Naive thymus-derived CD8-positive, alpha-beta T cell (primary cell): ENCODE data around the gene GNB1L. TPM values are rescaled to one million over a fixed set of nuclear protein-coding genes. Genes with fewer than 3 reads are reported as not detected.

Experiments
- polyA plus RNA-seq, 3 donors: library from polyadenylated mRNA; unstranded; fragments of 300-500 nt; fragmentation: Illumina TruSeq; gene quantifications; one replicate each; pipeline ENCODE4 v1.2.3, GENCODE V29; 2021
- total RNA-seq, 8 experiments: library from RNA in 2 of 8; stranded (reverse) in 2 of 8; gene quantifications; one replicate each; pipeline ENCODE4 v1.2.3 and lab custom pipeline; 2021 to 2026

Gene GNB1L
- total and polyA plus RNA-seq, 5 experiments from 2014 or later, result 11.0 to 18.7 (median 12.5) TPM

Other genes starting within 250 kb of the GNB1L start
- gene SEPTIN5, start 140.4 kb downstream of the GNB1L start, total RNA-seq, result 1 to 10 TPM in 1 of 2 experiments, under 1 TPM in 1; 0.55 to 1.5 TPM
- gene SEPTIN5, start 140.4 kb downstream of the GNB1L start, polyA plus RNA-seq, result under 1 TPM in 1 of 3 donors, not detected in 2; 0.32 TPM
- under 1 TPM in 1 of 2 experiments, not detected in 1; 0.34 TPM for gene GP1BB, start 131.3 kb downstream of the GNB1L start, total RNA-seq
- gene GP1BB, start 131.3 kb downstream of the GNB1L start, polyA plus RNA-seq, result not detected
- not detected for gene TBX1, start 94.1 kb downstream of the GNB1L start, total RNA-seq
- gene TBX1, start 94.1 kb downstream of the GNB1L start, polyA plus RNA-seq, result not detected
- gene RTL10, start within 50 bp of the GNB1L start, total RNA-seq, result 10 to 100 TPM; 30.9 to 33.0 TPM
- 10 to 100 TPM in 2 of 3 donors, 1 to 10 TPM in 1; 7.0 to 14.3 (median 13.4) TPM for gene RTL10, start within 50 bp of the GNB1L start, polyA plus RNA-seq
- gene COMT, start 86.9 kb upstream of the GNB1L start, total RNA-seq, result 10 to 100 TPM; 40.7 to 43.0 TPM
- gene COMT, start 86.9 kb upstream of the GNB1L start, polyA plus RNA-seq, result 10 to 100 TPM; 92.1 to 97.2 (median 92.6) TPM
- 10 to 100 TPM; 33.4 to 33.8 TPM for gene TXNRD2, start 86.9 kb upstream of the GNB1L start, total RNA-seq
- 10 to 100 TPM in 2 of 3 donors, 1 to 10 TPM in 1; 6.5 to 14.9 (median 10.6) TPM for gene TXNRD2, start 86.9 kb upstream of the GNB1L start, polyA plus RNA-seq
- 1 to 10 TPM; 4.6 to 5.1 TPM for gene ARVCF, start 161.9 kb upstream of the GNB1L start, total RNA-seq
- gene ARVCF, start 161.9 kb upstream of the GNB1L start, polyA plus RNA-seq, result 1 to 10 TPM in 2 of 3 donors, under 1 TPM in 1; 0.53 to 1.5 (median 1.1) TPM
- 10 to 100 TPM; 37.5 to 38.0 TPM for gene TANGO2, start 166.2 kb upstream of the GNB1L start, total RNA-seq
- gene TANGO2, start 166.2 kb upstream of the GNB1L start, polyA plus RNA-seq, result 10 to 100 TPM; 22.6 to 36.2 (median 26.4) TPM
- gene DGCR8, start 225.4 kb upstream of the GNB1L start, total RNA-seq, result 10 to 100 TPM; 51.3 to 53.3 TPM
- 1 to 10 TPM; 4.0 to 6.0 (median 4.4) TPM for gene DGCR8, start 225.4 kb upstream of the GNB1L start, polyA plus RNA-seq